Neural progenitor cell (in vitro differentiated cells): Measurements from ENCODE around the gene HARS2. TPM values are rescaled to one million over a fixed set of nuclear protein-coding genes. Genes with fewer than 3 reads are reported as not detected.
"Not testable (repeated sequence)": the region's sequence is repeated elsewhere in the genome, so short reads cannot be mapped to it uniquely, and the experiment has no call there.

Source experiments
- DNase-seq: peaks from one replicate; pipeline ENCODE4 v3.0.0-alpha.2; 2016; ENCODE audit warnings: low spot score
- H2AFZ ChIP-seq: fragments of 200-600 bp; sonication (generic); replicated peaks from 2 replicates; pipeline ENCODE4 v1.6.1; 2016; ENCODE audit warnings: antibody characterized with exemption
- H3F3A ChIP-seq: fragments of 200-600 bp; sonication (generic); 2 replicates; pipeline ENCODE4 v1.6.1; 2016; ENCODE audit warnings: antibody characterized with exemption, low read depth
- H3K27ac ChIP-seq: fragments of 200-600 bp; sonication (generic); 2 replicates; pipeline ENCODE4 v1.5.1; 2016; ENCODE audit warnings: mild to moderate bottlenecking
- H3K27me3 ChIP-seq: fragments of 200-600 bp; sonication (generic); 2 replicates; pipeline ENCODE4 v1.6.1; 2016; ENCODE audit warnings: mild to moderate bottlenecking, moderate library complexity
- H3K36me3 ChIP-seq: fragments of 200-600 bp; sonication (generic); 2 replicates; pipeline ENCODE4 v1.5.1; 2016
- H3K4me1 ChIP-seq: fragments of 200-600 bp; sonication (generic); 2 replicates; pipeline ENCODE4 v1.6.1; 2016; ENCODE audit warnings: mixed run types
- H3K4me2 ChIP-seq: fragments of 200-600 bp; sonication (generic); 2 replicates; pipeline ENCODE4 v1.6.1; 2016
- H3K4me3 ChIP-seq: fragments of 200-600 bp; sonication (generic); 2 replicates; pipeline ENCODE4 v1.5.1; 2016
- H3K79me2 ChIP-seq: fragments of 200-600 bp; sonication (generic); 2 replicates; pipeline ENCODE4 v1.6.1; 2016; ENCODE audit warnings: low read depth
- H3K9ac ChIP-seq: fragments of 200-600 bp; sonication (generic); 2 replicates; pipeline ENCODE4 v1.6.1; 2016
- H3K9me3 ChIP-seq: fragments of 200-600 bp; sonication (generic); 2 replicates; pipeline ENCODE4 v1.5.1; 2016; ENCODE audit warnings: low read depth
- H4K20me1 ChIP-seq: fragments of 200-600 bp; sonication (generic); 2 replicates; pipeline ENCODE4 v1.6.1; 2016; ENCODE audit warnings: low read depth
- H3K27ac Mint-ChIP-seq: 3 replicates; pipeline ENCODE4 v1.8.0; 2021; ENCODE audit warnings: mixed read lengths
- H3K27me3 Mint-ChIP-seq: 2 replicates; pipeline ENCODE4 v1.8.0; 2022; ENCODE audit warnings: low read depth, mild to moderate bottlenecking, inconsistent platforms, moderate library complexity, mixed read lengths; ENCODE audit not compliant: insufficient read depth
- H3K36me3 Mint-ChIP-seq: 3 replicates; pipeline ENCODE4 v1.8.0; 2021; ENCODE audit warnings: mixed read lengths
- H3K4me1 Mint-ChIP-seq: 3 replicates; pipeline ENCODE4 v1.8.0; 2021; ENCODE audit warnings: mixed read lengths
- H3K4me3 Mint-ChIP-seq: 3 replicates; pipeline ENCODE4 v1.8.0; 2021; ENCODE audit warnings: mild to moderate bottlenecking, moderate library complexity, mixed read lengths
- H3K9me3 Mint-ChIP-seq: 3 replicates; pipeline ENCODE4 v1.8.0; 2020; ENCODE audit warnings: mixed read lengths
- EZH2 ChIP-seq: fragments of 200-600 bp; sonication (generic); IDR thresholded peaks from 2 replicates; pipeline ENCODE4 v1.6.1; 2017; ENCODE audit warnings: antibody characterized with exemption, mild to moderate bottlenecking, moderate library complexity
- EZH2phosphoT487 ChIP-seq: fragments of 200-600 bp; sonication (generic); IDR thresholded peaks from 2 replicates; pipeline ENCODE4 v1.6.1; 2017; ENCODE audit warnings: antibody characterized with exemption
- total RNA-seq: library from RNA; depleted of rRNA; stranded (reverse); fragments of >200 nt; gene quantifications from 2 replicates; pipeline ENCODE4 v1.2.3, GENCODE V29; 2015; ENCODE audit warnings: low replicate concordance
- TF ChIP-seq, protein P1 (sequence below): fragments of 200-600 bp; sonication (generic); IDR thresholded peaks from 2 replicates; pipeline ENCODE4 v1.5.1; 2017; ENCODE audit warnings: antibody characterized with exemption, mild to moderate bottlenecking

The HARS2 gene
- total RNA-seq, 1 donor from 2014 or later = 30.6 TPM

DNA sequence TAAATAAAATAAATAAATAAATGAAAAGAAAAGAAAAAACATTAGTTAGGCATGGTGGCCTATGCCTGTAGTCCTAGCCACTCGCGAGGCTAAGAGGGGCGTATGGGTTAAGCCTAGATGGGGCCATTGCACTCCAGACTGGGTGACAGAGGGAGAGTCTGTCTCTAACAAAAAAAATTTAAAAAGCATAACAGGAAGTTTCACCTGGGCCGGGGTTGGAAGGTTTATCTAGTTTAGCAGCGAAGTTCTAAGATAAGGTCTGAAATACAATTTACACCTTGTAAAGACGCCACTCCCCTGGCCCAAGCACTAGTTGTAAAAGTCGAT is 27.0 kb downstream of the HARS2 start:
- no peaks in the 10 kb centered on the region for H3K4me1 ChIP-seq
- no peaks in the 10 kb centered on the region for H3K9me3 ChIP-seq
- H3F3A ChIP-seq = no peaks in the 10 kb centered on the region
- H3K27ac Mint-ChIP-seq = no peak overlapping the region
- no peaks in the 10 kb centered on the region for H3K27me3 ChIP-seq
- H3K9me3 Mint-ChIP-seq = no peaks in the 10 kb centered on the region
- no peaks in the 10 kb centered on the region for H3K36me3 ChIP-seq
- no peak overlapping the region for H3K4me2 ChIP-seq
- no peak overlapping the region for H3K9ac ChIP-seq
- no peaks in the 10 kb centered on the region for H3K79me2 ChIP-seq
- H3K36me3 Mint-ChIP-seq = no peaks in the 10 kb centered on the region
- no peak overlapping the region for H3K4me3 Mint-ChIP-seq
- TF ChIP-seq, protein P1, sequence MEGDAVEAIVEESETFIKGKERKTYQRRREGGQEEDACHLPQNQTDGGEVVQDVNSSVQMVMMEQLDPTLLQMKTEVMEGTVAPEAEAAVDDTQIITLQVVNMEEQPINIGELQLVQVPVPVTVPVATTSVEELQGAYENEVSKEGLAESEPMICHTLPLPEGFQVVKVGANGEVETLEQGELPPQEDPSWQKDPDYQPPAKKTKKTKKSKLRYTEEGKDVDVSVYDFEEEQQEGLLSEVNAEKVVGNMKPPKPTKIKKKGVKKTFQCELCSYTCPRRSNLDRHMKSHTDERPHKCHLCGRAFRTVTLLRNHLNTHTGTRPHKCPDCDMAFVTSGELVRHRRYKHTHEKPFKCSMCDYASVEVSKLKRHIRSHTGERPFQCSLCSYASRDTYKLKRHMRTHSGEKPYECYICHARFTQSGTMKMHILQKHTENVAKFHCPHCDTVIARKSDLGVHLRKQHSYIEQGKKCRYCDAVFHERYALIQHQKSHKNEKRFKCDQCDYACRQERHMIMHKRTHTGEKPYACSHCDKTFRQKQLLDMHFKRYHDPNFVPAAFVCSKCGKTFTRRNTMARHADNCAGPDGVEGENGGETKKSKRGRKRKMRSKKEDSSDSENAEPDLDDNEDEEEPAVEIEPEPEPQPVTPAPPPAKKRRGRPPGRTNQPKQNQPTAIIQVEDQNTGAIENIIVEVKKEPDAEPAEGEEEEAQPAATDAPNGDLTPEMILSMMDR = no peak
- TF ChIP-seq EZH2 (no peak), EZH2phosphoT487 (no peak)
- H3K27me3 Mint-ChIP-seq = no peaks in the 10 kb centered on the region
- no peaks in the 10 kb centered on the region for H4K20me1 ChIP-seq
- no peak overlapping the region for H3K27ac ChIP-seq
- no peaks in the 10 kb centered on the region for H3K4me1 Mint-ChIP-seq
- no peak overlapping the region for H2AFZ ChIP-seq
- no peak overlapping the region for H3K4me3 ChIP-seq
- DNase-seq = no peak

DNA sequence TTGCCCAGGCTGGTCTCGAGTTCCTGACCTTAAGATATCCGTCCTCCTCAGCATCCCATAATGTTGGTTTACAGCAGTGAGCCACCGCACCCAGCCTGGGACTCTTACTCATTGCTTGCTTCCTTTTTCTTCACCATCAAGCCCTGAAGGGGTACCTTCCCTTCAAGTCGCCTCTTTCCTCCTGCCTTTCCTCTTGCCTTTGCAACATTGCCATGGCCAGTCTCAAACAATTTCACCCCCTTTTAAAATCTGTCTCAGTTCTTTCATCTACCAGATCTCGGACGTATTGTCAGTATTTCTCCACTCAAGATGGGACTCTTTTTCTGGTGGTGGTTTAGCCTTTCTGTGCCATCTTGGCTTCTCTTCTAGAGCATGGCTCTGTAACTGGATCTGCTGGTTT is 29.5 kb downstream of the HARS2 start:
- not testable (repeated sequence) for H3K27ac Mint-ChIP-seq, H3K4me1 ChIP-seq, H3F3A ChIP-seq, H4K20me1 ChIP-seq, H3K79me2 ChIP-seq, H3K36me3 Mint-ChIP-seq, H3K27me3 Mint-ChIP-seq, H3K4me2 ChIP-seq, H3K9ac ChIP-seq, H3K4me3 Mint-ChIP-seq, H3K9me3 Mint-ChIP-seq, H3K27ac ChIP-seq, H3K27me3 ChIP-seq, H3K4me1 Mint-ChIP-seq, H3K4me3 ChIP-seq, DNase-seq, H3K9me3 ChIP-seq, H3K36me3 ChIP-seq, H2AFZ ChIP-seq

DNA sequence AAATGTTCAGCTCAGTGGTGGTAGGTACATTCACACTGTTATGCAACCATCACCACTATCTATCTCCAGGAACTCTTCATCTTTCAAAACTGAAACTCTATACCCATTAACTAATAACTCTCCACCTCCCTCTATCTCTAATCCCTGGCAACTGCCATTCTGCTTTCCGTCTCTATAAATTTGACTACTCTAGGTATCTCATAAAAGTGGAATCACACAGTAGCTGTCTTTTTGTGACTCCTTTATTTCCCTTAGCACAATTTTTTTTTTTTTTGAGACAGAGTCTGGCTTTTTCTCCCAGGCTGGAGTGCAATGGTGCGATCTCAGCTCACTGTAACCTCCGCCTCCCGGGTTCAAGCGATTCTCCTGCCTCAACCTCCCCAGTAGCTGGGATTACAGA is 30.1 kb downstream of the HARS2 start:
- H3K27ac Mint-ChIP-seq, H3K9ac ChIP-seq, H3K4me3 ChIP-seq, H3K4me1 ChIP-seq, H2AFZ ChIP-seq, H3K9me3 Mint-ChIP-seq, H3K27me3 ChIP-seq, H3K27me3 Mint-ChIP-seq, H4K20me1 ChIP-seq, H3K36me3 ChIP-seq, H3K4me2 ChIP-seq, H3K79me2 ChIP-seq, DNase-seq, H3K36me3 Mint-ChIP-seq, H3K4me1 Mint-ChIP-seq, H3F3A ChIP-seq, H3K4me3 Mint-ChIP-seq, H3K27ac ChIP-seq, H3K9me3 ChIP-seq: not testable (repeated sequence)

DNA sequence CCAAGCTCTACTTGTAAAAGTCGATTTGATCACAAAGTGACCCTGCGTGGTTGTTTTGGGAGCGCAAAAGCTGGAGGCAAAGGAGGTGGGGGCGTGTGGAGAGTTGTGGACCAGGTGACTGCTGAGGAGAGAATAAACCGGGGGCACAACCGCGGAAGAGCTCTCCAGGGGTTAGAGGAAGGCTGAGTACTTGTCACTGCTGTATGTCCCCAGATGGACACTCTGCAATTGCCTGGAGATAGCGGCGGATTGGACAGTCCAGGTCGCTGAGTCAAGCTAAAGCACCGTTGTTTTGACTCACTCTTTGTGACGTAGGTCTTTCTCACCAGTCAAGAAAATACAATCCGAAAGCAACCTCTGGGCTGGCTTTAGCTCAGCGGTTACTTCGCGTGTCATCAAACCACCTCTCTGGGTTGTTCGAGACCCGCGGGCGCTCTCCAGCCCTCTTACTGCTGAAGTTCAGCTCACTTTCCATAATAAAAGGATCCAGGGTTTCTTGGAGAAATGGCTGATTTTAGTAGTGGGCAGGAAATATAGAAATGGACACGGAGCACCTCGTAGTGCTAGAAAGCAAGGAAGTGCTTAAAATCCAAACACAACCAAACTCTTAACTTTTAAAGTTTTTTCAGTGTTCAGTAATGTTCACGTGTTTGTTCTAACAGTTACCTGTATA is 34.7 kb downstream of the HARS2 start:
- Histone ChIP-seq H3K9ac (no peak overlapping the region), H3K4me1 (no peaks in the 10 kb centered on the region), H3K4me2 (peak overlapping the region; percentile 82), H3K9me3 (no peaks in the 10 kb centered on the region), H3K27me3 (peaks cover 14% of the 10 kb centered on the region), H3K4me3 (peak overlapping the region; percentile 69), H3K36me3 (no peaks in the 10 kb centered on the region), H2AFZ (peak overlapping the region; percentile 89), H3F3A (peaks cover 5% of the 10 kb centered on the region), H3K79me2 (no peaks in the 10 kb centered on the region), H4K20me1 (no peaks in the 10 kb centered on the region), H3K27ac (no peak overlapping the region)
- Mint-ChIP-seq H3K4me3 (peak overlapping the region; percentile 87), H3K9me3 (peaks cover 8% of the 10 kb centered on the region), H3K27me3 (peaks cover 10% of the 10 kb centered on the region), H3K36me3 (no peaks in the 10 kb centered on the region), H3K27ac (peak overlapping the region; percentile 77), H3K4me1 (no peaks in the 10 kb centered on the region)
- TF ChIP-seq, protein P1 = no peak
- no peak for TF ChIP-seq EZH2
- TF ChIP-seq EZH2phosphoT487 = no peak
- peak; percentile 88 for DNase-seq
